Cardiac muscle cell (in vitro differentiated cells and primary cell): ENCODE results near the gene SBNO2. TPM values are rescaled to one million over a fixed set of nuclear protein-coding genes. Genes with fewer than 3 reads are reported as not detected.
A peak's percentile ranks its signal among the peaks of the same experiment; 100 is the strongest.

ENCODE experiments used
- DNase-seq, 2 donors: peaks; one replicate each; pipeline versions ENCODE4 v3.0.0 to v3.0.0-alpha.2; 2010 to 2017; ENCODE audit warnings: low read depth in 1 of 2, low spot score in 1 of 2
- H3K27ac ChIP-seq: fragments of 200-600 bp; sonication (generic); 2 replicates; pipeline ENCODE4 v1.5.1; 2016
- H3K27me3 ChIP-seq: fragments of 200-600 bp; sonication (generic); 2 replicates; pipeline ENCODE4 v1.6.0; 2016; ENCODE audit warnings: control low read depth
- H3K36me3 ChIP-seq: fragments of 200-600 bp; sonication (generic); 2 replicates; pipeline ENCODE4 v1.5.1; 2016; ENCODE audit warnings: control low read depth
- H3K4me1 ChIP-seq: fragments of 200-600 bp; sonication (generic); 2 replicates; pipeline ENCODE4 v1.8.1; 2017; ENCODE audit warnings: low read depth, mild to moderate bottlenecking, mixed run types
- H3K4me3 ChIP-seq: fragments of 200-600 bp; sonication (generic); 2 replicates; pipeline ENCODE4 v1.5.1; 2016; ENCODE audit warnings: mild to moderate bottlenecking
- H3K9me3 ChIP-seq: fragments of 200-600 bp; sonication (generic); 2 replicates; pipeline ENCODE4 v1.5.1; 2017; ENCODE audit warnings: low read depth, mild to moderate bottlenecking, control low read depth
- CTCF ChIP-seq: IDR thresholded peaks from 2 replicates; pipeline ENCODE4 v1.5.1; 2012; ENCODE audit warnings: low read depth, mild to moderate bottlenecking, low read length
- polyA plus RNA-seq: library from polyadenylated mRNA; unstranded; fragments of >200 nt; fragmentation: Nextera tagmentation; extraction: Ambion mirVana; gene quantifications from 2 replicates; pipeline ENCODE4 v1.2.1, GENCODE V29; 2016
- total RNA-seq: library from RNA; depleted of rRNA; stranded (reverse); fragments of >200 nt; gene quantifications from 2 replicates; pipeline ENCODE4 v1.2.3, GENCODE V29; 2016

SBNO2 gene
- total and polyA plus RNA-seq, 2 experiments from 2014 or later: 11.8 to 28.5 TPM

GRCh38 chr19:1125601-1126467 lies 48.2 kb downstream of the SBNO2 start:
- TF ChIP-seq CTCF: no peak
- Histone ChIP-seq H3K4me1 (no peaks in the 10 kb centered on the region), H3K4me3 (no peak overlapping the region), H3K27ac (no peak overlapping the region), H3K9me3 (no peaks in the 10 kb centered on the region), H3K36me3 (peaks cover 3% of the 10 kb centered on the region), H3K27me3 (no peaks in the 10 kb centered on the region)
- no peak for DNase-seq

- DNase-seq: no peak
- Histone ChIP-seq H3K4me1 (no peaks in the 10 kb centered on the region), H3K36me3 (peaks cover 3% of the 10 kb centered on the region), H3K27me3 (no peaks in the 10 kb centered on the region), H3K9me3 (no peaks in the 10 kb centered on the region), H3K4me3 (no peak overlapping the region), H3K27ac (no peak overlapping the region)
- no peak for TF ChIP-seq CTCF
These were observed 50.0 kb downstream of the SBNO2 start for GRCh38 chr19:1123885-1124677.

GRCh38 chr19:1123381-1123780 lies 50.7 kb downstream of the SBNO2 start:
- Histone ChIP-seq H3K36me3 (peaks cover 3% of the 10 kb centered on the region), H3K9me3 (no peaks in the 10 kb centered on the region), H3K27me3 (no peaks in the 10 kb centered on the region), H3K4me1 (no peaks in the 10 kb centered on the region), H3K4me3 (no peak overlapping the region), H3K27ac (no peak overlapping the region)
- DNase-seq: no peak
- TF ChIP-seq CTCF: no peak

GRCh38 chr19:1122972-1123363 lies 51.1 kb downstream of the SBNO2 start:
- H3K4me1 ChIP-seq: no peaks in the 10 kb centered on the region
- no peak overlapping the region for H3K4me3 ChIP-seq
- no peak overlapping the region for H3K27ac ChIP-seq
- no peak for TF ChIP-seq CTCF
- no peaks in the 10 kb centered on the region for H3K9me3 ChIP-seq
- H3K36me3 ChIP-seq: peaks cover 3% of the 10 kb centered on the region
- peak; percentile 81 to 86 for DNase-seq
- H3K27me3 ChIP-seq: no peaks in the 10 kb centered on the region

- Histone ChIP-seq H3K36me3 (peaks cover 1% of the 10 kb centered on the region), H3K9me3 (no peaks in the 10 kb centered on the region), H3K4me1 (no peaks in the 10 kb centered on the region)
These were observed 51.8 kb downstream of the SBNO2 start for GRCh38 chr19:1122021-1122971.

More at GRCh38 chr19:1122021-1122971, 51.8 kb downstream of the SBNO2 start:
- no peak for TF ChIP-seq CTCF
- Histone ChIP-seq H3K27ac (no peak overlapping the region), H3K27me3 (no peaks in the 10 kb centered on the region), H3K4me3 (no peak overlapping the region)
- DNase-seq: no peak
